Transverse colon (tissue), 4 donors: ENCODE measurements around the gene ACR.

Experiments
- CTCF ChIP-seq, 5 experiments: fragments of 200-600 bp in 3 of 5; fragments of 450-650 bp in 2 of 5; sonication (generic) in 3 of 5; IDR thresholded peaks; 1 replicate in 2 of 5; 2 replicates in 3 of 5; pipeline ENCODE4 v1.5.1; 2016 to 2017; ENCODE audit warnings: antibody characterized with exemption in 5 of 5, inconsistent platforms in 3 of 5, mild to moderate bottlenecking in 2 of 5, moderate library complexity in 1 of 5
- EP300 ChIP-seq: sonication (generic); formaldehyde crosslinking; IDR thresholded peaks from one replicate; pipeline ENCODE4 v1.6.1; 2017; ENCODE audit warnings: antibody characterized with exemption, low read depth
- POLR2A ChIP-seq: fragments of 450-650 bp; IDR thresholded peaks from one replicate; pipeline ENCODE4 v1.6.1; 2016; ENCODE audit warnings: antibody characterized with exemption, mild to moderate bottlenecking, moderate library complexity
- POLR2AphosphoS5 ChIP-seq, 3 donors: sonication (generic); formaldehyde crosslinking; IDR thresholded peaks; one replicate each; pipeline ENCODE4 v1.6.1; 2016; ENCODE audit warnings: antibody characterized with exemption in 3 of 3

- no peak for TF ChIP-seq POLR2AphosphoS5 (IDR thresholded peaks at IDR 0.05)
- no peak for TF ChIP-seq CTCF (IDR thresholded peaks at IDR 0.05)
- TF ChIP-seq POLR2A = no peak
- no peak for TF ChIP-seq EP300
Measured at GRCh38 chr22:50712341-50713007, 25.5 kb upstream of the ACR start.
